Right ventricle myocardium superior (tissue), 1 donor: ENCODE results near the gene MUC20. TPM values are rescaled to one million over a fixed set of nuclear protein-coding genes. Genes with fewer than 3 reads are reported as not detected.
"Not testable (repeated sequence)": the region's sequence is repeated elsewhere in the genome, so short reads cannot be mapped to it uniquely, and the experiment has no call there.

Experiments used
- ATAC-seq: fragments of 200-7000 bp; cut with Tn5 transposase; one replicate; pipeline ENCODE4 v1.9.1; 2020; ENCODE audit warnings: mild to moderate bottlenecking; ENCODE audit not compliant: poor library complexity
- DNase-seq: peaks from one replicate; pipeline ENCODE4 v3.0.0-alpha.2; 2020
- intact Hi-C: fragments of 100-400 bp; cut with DNase I; formaldehyde crosslinking; loops from one replicate; pipeline ENCODE4 v1.11.2; 2022
- total RNA-seq: library from RNA; stranded (reverse); fragmentation: NEBNext Ultra II Directional; extraction: Animal tissue kit (Norgen Biotek cat#: 25700); gene quantifications from one replicate; pipeline ENCODE4 v1.2.1, GENCODE V29; 2021
- donor health status: DM: no; HTN: yes; CAD: no; lungs with severe emphysema.

The MUC20 gene
- total RNA-seq, 1 donor from 2014 or later: 5.4 TPM

- intact Hi-C loops: loop anchor here (2.0 kb wide), 1 partner anchor 16 kb away; no protein-coding TSS in a partner anchor
- ATAC-seq (no peak), DNase-seq (no peak)
These were observed 23.7 kb downstream of the MUC20 start for GRCh38 chr3:195744437-195744836.

GRCh38 chr3:195746346-195746745 lies 25.6 kb downstream of the MUC20 start:
- peak; percentile 29 for DNase-seq
- no peak for ATAC-seq
- intact Hi-C loops: no loop called here

DNA sequence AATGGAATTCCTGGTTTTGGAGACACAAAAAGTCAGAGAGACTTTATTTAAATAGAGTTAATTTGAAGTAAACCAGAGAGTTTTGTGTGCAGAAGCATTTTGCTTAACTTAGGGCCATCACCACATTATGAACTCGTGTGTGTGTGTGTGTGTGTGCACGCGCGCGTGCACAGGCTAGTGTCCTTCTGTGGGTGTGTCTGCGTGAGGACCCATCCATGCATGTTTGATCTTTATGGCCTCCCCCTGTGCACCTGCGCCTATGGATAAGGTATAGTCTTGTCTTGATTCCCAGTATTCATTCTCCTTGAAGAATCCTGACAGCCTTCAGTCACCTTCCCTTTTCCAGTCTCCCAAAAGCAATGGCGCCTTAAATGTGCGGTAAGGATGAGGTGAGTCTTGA lies 26.0 kb downstream of the MUC20 start:
- DNase-seq (peak; percentile 37), ATAC-seq (no peak)
- intact Hi-C loops: no loop called here

GRCh38 chr3:195748661-195749060 lies 27.9 kb downstream of the MUC20 start:
- ATAC-seq (peak; percentile 17), DNase-seq (peak; percentile 40)
- intact Hi-C loops: no loop called here

DNA sequence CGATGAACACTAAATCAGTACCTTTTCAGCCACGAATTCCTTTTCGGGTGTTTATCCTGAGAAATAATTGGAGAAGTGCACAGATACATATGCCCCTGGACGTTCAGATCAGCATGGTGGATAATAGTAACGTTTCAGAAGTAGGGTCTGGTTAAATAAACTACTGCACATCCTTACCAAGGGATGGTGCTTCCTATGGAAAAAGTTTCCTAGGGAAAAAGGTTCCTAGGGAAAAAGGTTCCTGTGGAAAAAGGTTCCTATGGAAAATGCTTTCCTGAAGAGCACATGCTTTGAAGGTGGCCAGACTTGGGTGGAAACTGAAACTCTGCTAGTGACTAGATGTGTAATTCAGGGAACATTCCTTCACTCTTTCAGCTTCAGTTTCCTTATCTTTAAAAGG lies 28.3 kb downstream of the MUC20 start:
- intact Hi-C loops, ATAC-seq: not testable (repeated sequence)

GRCh38 chr3:195750797-195751520 lies 30.2 kb downstream of the MUC20 start:
- intact Hi-C loops: no loop called here
- ATAC-seq (no peak), DNase-seq (peak; percentile 24)

More for the DNA sequence above, 28.3 kb downstream of the MUC20 start:
- DNase-seq: not testable (repeated sequence)

DNA sequence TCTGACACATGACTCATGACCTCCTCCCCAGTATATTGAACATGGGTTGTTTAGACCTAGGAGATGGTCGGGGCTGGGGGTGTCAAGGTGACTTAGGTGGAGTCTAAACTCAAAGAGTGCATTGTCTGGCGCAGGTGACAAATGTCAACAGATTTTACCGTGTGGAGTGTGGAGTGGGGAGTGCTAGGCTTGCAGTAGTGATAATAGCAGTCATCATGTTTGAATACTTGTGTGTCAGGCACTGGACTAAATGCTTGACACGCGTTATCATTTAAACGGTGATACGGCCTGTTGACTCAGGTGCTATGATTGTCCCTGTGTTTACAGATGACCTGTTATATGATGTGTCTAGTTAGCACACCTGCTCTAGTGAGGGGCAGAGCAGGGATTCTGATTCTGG lies 30.8 kb downstream of the MUC20 start:
- ATAC-seq: no peak
- DNase-seq: peak; percentile 6

DNA sequence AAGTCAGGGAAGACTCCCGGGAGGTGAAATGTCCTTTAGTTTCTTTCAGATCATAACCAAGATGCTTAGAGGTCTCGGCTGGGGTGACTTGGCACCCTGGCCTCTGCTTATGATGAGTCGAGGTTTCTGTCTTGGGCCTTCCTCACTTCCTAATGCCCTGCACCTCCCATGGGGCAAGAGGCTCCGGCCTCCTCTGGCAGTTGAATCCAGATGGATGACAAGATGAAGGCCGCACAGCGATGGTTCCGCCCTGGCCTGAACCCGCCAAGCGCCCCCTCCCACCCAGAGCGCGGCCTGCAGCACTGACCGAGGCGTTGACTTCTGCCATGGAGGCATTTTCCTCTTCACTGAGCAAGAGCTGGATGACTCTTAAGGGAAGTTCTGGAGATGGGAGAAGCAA lies 31.3 kb downstream of the MUC20 start:
- ATAC-seq (no peak), DNase-seq (peak; percentile 24)
- intact Hi-C loops: no loop called here

More for the DNA sequence above, 30.8 kb downstream of the MUC20 start:
- intact Hi-C loops: no loop called here

DNA sequence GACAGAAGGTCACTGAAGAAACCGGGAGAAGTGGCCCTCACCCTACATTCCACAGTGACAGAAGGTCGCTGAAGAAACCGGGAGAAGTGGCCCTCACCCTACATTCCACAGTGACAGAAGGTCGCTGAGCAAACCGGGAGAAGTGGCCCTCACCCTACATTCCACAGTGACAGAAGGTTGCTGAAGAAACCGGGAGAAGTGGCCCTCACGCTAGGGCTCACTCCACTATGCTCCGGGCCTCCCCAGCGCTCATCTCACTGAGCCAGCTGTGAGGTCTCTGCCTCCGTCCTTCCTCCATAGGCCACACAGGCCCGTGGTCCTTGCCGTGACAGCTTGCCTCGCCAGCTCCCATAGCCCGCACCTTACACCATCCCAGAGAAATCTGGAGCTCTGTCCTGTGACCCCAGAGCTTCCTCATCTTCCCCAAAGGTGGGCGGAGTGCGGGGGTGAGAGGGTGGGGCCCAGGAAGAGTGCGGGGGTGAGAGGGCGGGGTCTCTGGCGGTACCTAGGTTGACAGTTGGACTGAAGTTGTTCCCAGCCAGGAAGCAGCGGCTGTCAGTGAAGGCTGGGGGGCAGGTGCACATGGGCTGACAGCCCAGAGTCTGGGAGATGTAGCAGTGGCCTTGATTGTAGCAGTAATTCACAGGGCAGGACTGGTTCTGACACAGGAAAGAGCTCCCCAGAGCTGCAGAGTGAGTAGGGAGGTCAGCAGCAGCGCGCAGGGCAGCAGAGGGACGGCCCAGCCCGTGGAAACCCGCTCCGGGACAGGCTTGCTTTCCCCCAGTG lies 32.0 kb downstream of the MUC20 start:
- ATAC-seq (no peak), DNase-seq (peak; percentile 26)
- intact Hi-C loops: no loop called here

DNA sequence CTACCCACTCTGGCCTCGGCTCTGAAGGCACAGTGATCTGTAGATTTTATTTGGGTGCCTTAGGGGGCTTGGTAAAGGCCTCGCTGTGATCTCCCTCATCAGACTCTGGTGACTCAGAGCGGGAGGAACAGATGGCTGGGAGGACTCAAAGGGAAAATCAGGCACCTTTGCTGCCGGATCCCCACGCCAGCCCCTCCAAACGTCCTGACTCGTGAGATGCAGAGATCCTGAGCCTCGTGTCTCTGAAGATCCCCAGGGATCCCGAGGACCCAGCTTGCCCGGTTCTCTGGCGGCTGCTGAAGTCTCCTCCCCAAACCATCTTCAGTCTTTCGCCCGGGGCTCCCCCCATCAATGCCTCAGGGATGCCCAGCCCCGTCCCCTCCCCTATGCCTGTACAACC lies 32.8 kb downstream of the MUC20 start:
- DNase-seq: peak; percentile 28
- intact Hi-C loops: no loop called here
- ATAC-seq: no peak

- intact Hi-C loops: no loop called here
- ATAC-seq: no peak
- peak; percentile 29 for DNase-seq
These were observed 33.4 kb downstream of the MUC20 start for GRCh38 chr3:195754141-195754540.

DNA sequence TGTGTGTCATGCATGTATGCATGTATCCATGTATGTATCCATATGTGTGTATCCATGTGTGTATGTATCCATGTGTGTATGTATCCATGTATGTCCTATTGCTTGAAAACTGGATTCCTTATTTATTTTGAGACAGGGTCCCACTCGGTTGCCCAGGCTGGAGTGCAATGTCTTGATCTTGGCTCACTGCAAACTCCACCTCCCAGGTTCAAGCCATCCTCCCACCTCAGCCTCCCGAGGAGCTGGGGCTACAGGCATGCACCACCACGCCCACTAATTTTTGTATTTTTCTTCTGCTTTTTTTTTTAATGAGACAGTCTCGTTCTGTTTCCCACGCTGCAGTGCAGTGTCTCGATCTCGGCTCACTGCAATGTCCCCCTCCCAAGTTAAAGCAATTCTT lies 34.1 kb downstream of the MUC20 start:
- ATAC-seq (no peak), DNase-seq (no peak)
- intact Hi-C loops: no loop called here

GRCh38 chr3:195755391-195755790 lies 34.6 kb downstream of the MUC20 start:
- no peak for ATAC-seq
- intact Hi-C loops: no loop called here
- DNase-seq: no peak

GRCh38 chr3:195755791-195756676 lies 35.3 kb downstream of the MUC20 start:
- intact Hi-C loops: no loop called here
- no peak for DNase-seq
- no peak for ATAC-seq

DNA sequence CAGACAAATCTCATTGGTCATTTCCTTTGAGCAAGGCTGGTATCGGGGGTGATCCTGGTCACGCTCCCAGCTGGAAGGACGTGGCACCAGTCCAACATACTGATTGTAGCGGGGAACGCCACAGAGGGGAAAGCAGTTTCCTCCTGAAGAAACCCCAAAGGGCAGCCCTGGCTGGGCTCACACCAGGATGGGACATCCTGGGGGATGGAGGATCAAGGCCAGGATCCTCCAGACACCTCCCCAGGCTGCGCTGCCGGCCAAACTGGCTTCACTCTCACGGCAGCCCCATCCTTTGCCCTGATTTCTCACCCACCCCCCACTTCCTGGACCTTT lies 36.6 kb downstream of the MUC20 start:
- DNase-seq (no peak), ATAC-seq (no peak)
- intact Hi-C loops: no loop called here

DNA sequence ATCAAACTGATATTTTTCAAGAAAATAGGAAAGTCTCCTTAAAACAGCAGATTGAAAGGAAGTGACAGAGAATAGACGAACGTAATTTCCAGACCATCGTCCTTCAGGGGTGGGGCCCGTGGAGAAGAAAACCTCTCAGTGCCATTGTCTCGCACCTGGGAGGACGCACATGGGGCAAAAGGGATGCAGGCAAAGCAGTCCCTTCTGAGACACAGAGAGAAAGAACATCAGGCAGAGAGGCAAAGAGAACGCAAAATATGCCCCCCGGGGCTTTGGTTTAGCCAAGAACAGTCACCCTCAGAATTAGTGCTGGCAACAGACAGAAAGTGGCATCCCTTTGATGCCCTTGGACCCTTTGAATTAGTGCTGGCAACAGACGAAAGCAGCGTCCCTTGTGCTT lies 37.0 kb downstream of the MUC20 start:
- ATAC-seq (no peak), DNase-seq (no peak)
- intact Hi-C loops: no loop called here

DNA sequence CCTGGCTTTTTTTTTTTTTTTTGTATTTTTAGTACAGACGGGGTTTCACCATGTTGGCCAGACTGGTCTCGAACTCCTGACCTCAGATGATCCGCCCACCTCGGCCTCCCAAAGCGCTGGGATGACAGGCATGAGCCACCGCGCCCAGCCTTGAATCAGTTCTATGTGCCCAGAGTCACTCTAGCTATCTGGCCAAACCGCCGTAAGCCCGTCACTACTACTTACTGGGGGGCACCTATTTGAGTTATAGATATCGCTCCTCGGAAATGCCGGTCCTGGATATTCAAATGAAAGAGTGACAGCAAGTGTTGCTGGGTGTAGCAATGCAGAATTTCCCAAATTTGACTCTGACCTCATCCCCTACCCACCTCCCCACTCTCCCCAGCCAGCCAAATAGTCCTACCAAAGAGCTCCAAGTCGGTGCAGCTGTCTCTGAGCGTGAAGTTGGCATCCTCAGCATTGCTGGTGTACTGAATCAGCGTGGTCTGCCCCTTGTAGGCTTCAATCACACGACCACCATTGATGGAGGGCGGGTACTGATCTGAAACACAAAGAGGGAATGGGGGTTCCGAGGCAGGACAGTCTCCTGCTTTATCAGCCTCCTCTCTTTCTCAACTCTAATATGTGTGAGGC lies 38.1 kb downstream of the MUC20 start:
- DNase-seq: no peak
- ATAC-seq: no peak
- intact Hi-C loops: no loop called here

DNA sequence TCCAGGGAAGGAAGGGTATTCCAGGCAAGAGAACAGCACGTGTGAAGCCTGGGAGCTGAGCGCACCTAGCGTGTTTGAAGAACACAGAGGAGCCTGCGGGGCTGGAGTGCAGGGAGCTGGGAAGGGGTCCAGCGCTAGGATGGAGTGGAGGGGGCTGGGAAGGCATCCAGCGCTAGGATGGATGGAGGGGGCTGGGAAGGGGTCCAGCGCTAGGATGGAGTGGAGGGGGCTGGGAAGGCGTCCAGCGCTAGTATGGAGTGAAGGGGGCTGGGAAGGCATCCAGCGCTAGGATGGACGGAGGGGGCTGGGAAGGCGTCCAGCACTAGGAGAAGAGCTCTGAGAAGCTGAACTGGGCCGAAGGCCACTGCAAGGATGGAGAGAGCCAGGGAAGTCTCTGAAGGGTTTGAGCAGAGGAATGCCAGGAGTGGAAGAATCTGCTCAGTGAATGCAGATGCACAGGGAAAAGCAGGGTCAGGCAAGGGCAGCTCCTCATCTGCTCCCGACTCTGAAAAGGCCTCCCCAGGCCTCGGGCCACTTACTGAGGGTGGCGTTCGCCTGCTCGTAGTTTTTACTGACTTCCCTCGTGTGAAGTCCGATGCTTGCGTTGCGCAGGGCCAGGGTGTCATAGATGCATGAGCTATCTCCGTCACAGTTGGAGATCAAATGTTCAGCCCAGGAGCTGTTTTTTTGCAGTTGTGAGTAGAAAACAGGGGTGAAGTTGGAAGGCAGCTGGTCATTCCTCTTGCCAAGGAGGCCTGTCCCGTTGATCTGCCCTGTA lies 39.8 kb downstream of the MUC20 start:
- intact Hi-C loops: no loop called here
- peak; percentile 66 for ATAC-seq
- DNase-seq: peak; percentile 64
